Ramos (cell line): ENCODE results near the gene P3H2.

Source experiments
- in situ Hi-C: fragments of 300-500 bp; cut with MboI; formaldehyde crosslinking; loops from one replicate; pipeline ENCODE4 v1.14.3; 2022; ENCODE audit warnings: low sequenced_read_pairs; ENCODE audit not compliant: unreplicated experiment

Gene P3H2

GRCh38 chr3:190027116-190027515 lies 93.6 kb downstream of the P3H2 start:
- in situ Hi-C loops: no loop called here

GRCh38 chr3:190026154-190026553 lies 94.5 kb downstream of the P3H2 start:
- in situ Hi-C loops: no loop called here

DNA sequence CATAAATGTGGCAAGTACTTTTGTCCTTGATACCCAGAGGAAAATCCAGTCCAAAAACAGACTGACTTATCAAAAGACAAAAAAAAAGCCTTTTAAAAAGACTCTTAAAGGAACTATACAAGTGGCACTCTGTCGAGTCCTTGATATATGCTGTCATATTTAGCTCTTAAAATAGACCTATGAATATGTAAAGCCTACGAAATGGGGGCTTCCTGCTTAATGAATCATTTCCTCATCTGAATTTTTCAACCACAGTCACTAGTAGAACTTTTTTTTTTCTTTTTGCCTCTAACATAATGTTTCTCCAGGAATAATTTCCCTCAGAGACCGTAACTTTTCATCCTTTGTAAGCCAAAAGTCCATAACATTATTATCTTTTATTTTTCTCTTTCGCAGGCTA lies 95.8 kb downstream of the P3H2 start:
- in situ Hi-C loops: no loop called here

DNA sequence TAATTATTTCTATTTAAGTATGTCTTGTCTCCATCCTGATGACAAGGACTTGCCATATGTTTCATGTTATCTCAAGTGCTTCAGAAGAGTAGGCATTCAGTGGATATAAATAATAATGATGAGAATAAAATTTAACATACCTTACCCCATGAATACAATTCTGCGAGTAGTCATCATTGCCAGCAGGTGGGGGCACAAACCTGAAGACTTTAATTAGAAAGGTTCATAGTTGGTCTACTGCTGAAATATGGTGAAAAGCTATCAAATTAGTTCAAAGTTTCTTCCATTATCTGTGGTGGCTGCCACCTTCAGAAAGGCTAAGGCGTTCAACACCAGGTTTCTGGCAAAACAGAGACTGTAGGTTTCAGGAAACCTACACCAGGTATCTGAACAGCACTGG lies 100.9 kb downstream of the P3H2 start:
- in situ Hi-C loops: no loop called here

- in situ Hi-C loops: no loop called here
Measured at GRCh38 chr3:190019006-190019405, 101.7 kb downstream of the P3H2 start.

DNA sequence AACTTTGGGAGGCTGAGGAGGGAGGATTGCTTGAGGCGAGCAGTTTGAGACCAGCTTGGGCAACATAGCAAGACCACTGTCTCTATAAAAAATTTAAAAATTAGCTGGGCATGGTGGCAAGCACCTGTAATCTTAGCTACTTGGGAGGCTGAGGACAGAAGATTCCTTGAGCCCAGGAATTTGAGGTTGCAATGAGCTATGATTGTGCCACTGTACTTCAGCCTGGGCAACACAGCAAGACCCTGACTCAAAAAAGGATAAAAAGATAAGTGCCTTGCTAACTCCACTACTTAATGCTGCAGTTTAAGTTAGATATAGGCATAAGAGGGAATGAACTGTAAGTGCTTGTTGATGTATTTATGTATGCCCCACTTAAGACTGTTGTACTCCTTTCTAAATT lies 102.2 kb downstream of the P3H2 start:
- in situ Hi-C loops: no loop called here

GRCh38 chr3:190017521-190018288 lies 103.0 kb downstream of the P3H2 start:
- in situ Hi-C loops: no loop called here

- in situ Hi-C loops: no loop called here
Measured at GRCh38 chr3:190016966-190017365, 103.7 kb downstream of the P3H2 start.

- in situ Hi-C loops: no loop called here
Measured at GRCh38 chr3:190014940-190015339, 105.8 kb downstream of the P3H2 start.

DNA sequence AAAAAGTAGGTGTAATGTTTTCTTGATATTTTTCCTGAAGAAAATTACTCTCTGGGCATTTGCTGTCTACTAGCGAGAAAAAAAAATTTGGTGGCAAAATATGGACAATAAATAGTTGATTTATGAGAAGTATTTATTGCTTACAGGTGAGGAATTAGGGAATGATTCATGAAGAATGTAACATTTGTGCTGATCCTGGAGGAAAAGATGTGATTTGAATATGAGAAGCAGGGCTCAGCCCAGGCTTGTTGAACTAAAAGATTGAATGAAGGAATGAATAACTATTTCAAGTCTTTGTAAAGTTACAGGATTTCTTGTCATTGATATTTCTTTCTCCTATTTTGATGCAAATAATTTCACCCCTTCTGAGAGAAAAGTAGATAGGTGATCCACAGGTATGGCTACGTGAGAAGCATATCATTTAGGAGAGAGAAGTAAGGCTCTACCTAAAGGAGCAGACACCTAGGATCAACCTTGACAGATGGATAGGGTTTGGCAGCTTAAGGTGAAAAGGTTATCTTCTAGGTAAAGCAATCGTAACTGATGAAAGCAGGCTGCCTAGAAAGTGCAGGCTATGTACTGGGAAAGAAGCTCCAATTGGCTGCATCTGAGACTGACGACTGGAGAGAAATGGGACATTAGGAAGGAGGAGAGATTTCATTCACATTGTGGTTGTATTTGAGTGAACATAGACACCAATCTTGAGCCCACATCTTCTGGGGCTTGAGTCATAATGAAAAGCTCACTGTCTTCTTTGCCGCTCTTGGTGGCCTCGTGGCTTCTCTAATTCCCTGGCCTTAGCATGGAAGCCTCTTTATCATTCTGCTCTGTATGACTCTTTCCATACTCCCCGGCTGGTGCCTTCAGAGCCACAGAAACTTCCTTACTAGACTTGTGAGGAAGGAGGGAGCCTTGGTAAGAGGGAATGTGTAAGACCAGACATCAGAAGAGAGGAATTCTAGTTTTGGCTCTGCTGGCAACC lies 106.5 kb downstream of the P3H2 start:
- in situ Hi-C loops: no loop called here

GRCh38 chr3:190012784-190013183 lies 107.9 kb downstream of the P3H2 start:
- in situ Hi-C loops: no loop called here

GRCh38 chr3:190012314-190012782 lies 108.3 kb downstream of the P3H2 start:
- in situ Hi-C loops: no loop called here

GRCh38 chr3:190010486-190010885 lies 110.2 kb downstream of the P3H2 start:
- in situ Hi-C loops: no loop called here

- in situ Hi-C loops: no loop called here
Measured at GRCh38 chr3:190009614-190010013, 111.1 kb downstream of the P3H2 start.

DNA sequence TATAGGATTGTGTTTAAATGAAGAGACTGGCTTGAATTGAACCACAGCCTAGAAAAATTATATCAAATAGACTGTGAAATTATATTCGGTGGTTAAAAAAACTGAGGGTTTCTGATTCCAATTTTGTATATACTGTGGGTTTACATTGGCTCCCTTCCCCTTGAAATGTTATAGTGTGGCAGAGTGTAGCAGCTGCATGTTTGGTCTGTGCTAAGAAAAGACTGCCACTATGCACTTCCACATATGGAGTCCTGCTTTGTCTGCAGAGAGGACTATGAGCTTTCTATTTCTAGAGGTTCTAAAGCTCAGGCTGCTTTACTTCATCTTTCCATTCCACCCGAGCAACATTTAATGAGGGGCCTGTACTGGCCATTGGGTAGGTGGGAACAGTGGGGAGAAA lies 112.3 kb downstream of the P3H2 start:
- in situ Hi-C loops: no loop called here

GRCh38 chr3:190005343-190006113 lies 115.2 kb downstream of the P3H2 start:
- in situ Hi-C loops: no loop called here

GRCh38 chr3:190004656-190005055 lies 116.0 kb downstream of the P3H2 start:
- in situ Hi-C loops: no loop called here

GRCh38 chr3:190003681-190004123 lies 117.0 kb downstream of the P3H2 start:
- in situ Hi-C loops: no loop called here

- in situ Hi-C loops: no loop called here
Measured at GRCh38 chr3:190003068-190003467, 117.6 kb downstream of the P3H2 start.

GRCh38 chr3:190001426-190001825 lies 119.3 kb downstream of the P3H2 start:
- in situ Hi-C loops: no loop called here
